ENCODE measurements around the gene SELL. TPM values are rescaled to one million over a fixed set of nuclear protein-coding genes. Genes with fewer than 3 reads are reported as not detected.
"Not testable (repeated sequence)": the region's sequence is repeated elsewhere in the genome, so short reads cannot be mapped to it uniquely, and the experiment has no call there.

SELL gene
- polyA plus RNA-seq, 1 donor: 2.6 TPM

- DNase-seq: no peak
Measured at GRCh38 chr1:169704797-169705196, 6.6 kb downstream of the SELL start.

DNA sequence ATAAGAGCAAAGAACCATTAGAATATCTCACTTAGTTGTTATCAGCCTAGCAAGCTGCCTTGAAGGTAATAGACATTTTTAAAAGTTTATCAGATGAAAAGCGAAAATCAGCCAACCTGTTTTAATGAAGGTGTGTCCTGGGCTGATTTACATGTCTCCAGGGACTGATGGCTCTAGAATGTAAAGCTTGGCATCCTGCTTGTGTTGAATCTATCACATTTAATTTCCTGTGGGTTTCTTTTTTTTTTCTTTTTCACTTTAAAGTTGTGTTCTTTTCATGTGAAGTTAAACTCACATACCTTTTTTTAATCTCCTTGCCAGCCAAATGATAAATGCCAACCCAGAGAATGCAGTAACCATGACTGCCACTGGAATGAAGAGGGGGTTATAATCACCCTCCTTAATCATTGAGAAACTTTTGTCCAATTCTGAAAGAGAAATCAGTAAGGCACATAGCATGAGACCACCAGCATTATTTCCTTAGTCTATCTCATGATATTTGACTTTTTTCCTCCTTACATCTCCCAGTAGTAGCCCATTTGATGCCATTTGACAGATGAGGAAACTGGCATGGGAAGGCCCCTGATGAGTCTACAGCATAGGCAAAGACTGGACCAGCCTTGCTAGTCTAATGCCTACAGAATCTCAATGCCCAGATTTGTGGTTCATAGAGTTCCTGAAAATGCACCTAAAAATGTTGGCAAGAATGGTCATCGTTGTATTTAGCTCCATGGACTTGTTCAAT, 10.0 kb downstream of the SELL start:
- DNase-seq: no peak

DNA sequence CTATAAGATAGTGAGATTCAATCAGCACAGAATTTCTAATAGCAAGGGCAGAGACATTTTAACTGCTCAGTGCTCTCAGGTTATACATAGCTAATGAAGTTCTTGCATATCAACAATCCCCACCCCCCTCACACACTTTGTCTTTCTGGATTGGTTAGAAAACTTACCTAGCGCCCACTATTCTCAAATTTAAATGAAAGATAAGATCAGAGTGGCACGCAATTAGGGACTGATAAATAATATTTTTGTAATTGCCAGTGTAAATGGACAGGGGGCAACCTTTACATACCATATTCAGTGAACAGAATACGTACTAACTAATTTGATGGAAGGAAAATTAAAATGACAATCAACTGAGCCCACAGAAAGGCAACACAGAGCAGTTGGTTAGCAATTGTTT, 11.7 kb downstream of the SELL start:
- DNase-seq: no peak

GRCh38 chr1:169698976-169699375, 12.4 kb downstream of the SELL start:
- no peak for DNase-seq

- no peak for DNase-seq
Measured at GRCh38 chr1:169697755-169698154, 13.7 kb downstream of the SELL start.

DNA sequence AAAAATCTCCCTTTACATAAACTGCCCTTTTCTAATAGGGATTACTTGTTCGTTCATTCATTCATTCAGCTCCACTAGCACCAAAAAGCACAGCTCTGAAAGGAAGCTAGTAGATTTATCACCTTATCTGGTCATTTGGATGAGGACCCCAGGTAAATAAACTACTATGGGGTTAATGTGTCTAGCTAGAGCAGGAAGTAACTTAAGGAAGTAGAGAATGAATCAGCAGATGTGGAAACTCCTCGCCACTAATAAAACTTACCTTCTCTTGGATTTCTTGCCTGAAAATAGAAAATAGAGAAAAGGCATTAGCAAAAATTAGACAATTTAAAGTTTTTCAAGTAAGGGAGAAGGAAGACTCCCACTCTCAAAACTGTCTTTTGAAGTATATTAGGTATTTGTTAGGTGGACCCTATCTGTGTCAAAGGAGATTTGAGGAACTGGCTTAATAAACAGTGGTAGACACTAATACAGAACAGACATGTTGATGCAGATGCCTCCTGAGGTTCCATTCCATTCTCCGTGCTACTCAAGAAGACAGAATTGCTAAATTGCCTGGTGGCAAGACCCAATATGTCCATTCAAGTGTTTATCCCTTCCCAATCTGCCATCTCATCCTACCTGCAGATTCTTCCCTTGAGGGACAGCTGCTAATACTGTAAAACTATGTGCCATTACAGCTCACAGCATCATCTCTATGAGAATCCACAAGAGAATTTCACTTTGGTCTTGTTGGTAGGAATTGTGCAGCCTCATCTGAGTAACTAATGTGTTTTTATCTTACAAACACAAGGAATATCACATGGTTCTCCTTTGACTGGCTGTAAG, 14.9 kb downstream of the SELL start:
- DNase-seq: no peak

- no peak for DNase-seq
Measured at GRCh38 chr1:169694304-169695075, 16.9 kb downstream of the SELL start.

GRCh38 chr1:169692756-169693460, 18.5 kb downstream of the SELL start:
- no peak for DNase-seq

DNA sequence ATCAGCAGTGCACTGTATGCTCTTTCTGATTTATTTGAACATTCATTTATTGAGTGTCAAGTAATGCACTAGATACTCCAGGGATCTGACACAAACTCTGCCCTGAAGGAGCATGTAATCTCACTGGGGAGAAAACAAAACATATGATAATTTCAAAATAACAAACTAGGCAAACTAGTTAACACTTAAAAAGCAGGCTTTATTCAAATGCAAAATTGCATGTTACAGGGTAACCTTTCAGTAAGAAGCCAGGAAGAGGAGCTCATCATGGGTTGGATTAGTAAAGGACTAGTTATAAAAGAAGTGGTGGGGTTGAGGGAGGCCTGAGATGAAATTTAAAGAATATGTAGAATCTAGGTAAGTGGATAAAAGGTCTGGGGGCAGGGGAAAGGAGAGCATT, 20.9 kb downstream of the SELL start:
- no peak for DNase-seq

GRCh38 chr1:169689395-169689794, 22.0 kb downstream of the SELL start:
- DNase-seq: no peak

- DNase-seq: not testable (repeated sequence)
Measured at GRCh38 chr1:169688377-169688776, 23.0 kb downstream of the SELL start.

- no peak for DNase-seq
Measured at GRCh38 chr1:169683661-169684060, 27.8 kb downstream of the SELL start.

- not testable (repeated sequence) for DNase-seq
Measured at GRCh38 chr1:169683168-169683567, 28.3 kb downstream of the SELL start.

GRCh38 chr1:169682071-169682470, 29.3 kb downstream of the SELL start:
- DNase-seq: no peak

DNA sequence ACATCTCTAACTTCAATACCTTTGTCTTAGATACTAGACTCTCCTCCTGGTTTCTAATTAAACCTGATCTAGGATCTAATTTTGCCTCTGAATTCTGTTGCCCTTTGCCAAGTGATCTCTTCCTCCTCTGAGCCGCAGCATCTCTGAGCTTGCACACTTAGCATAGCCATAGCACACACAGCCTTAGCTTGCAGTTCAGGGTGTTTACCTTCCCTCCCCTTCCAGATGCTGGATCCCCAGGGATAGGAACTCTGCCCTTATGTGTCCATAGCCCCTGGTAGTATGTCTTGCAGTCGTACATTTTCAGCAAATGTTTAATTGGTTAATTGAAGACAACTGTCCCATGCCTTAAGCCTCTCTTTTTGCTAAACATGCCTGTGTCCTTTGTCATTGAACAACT, 30.3 kb downstream of the SELL start:
- no peak for DNase-seq

GRCh38 chr1:169680377-169681019, 30.9 kb downstream of the SELL start:
- no peak for DNase-seq

DNA sequence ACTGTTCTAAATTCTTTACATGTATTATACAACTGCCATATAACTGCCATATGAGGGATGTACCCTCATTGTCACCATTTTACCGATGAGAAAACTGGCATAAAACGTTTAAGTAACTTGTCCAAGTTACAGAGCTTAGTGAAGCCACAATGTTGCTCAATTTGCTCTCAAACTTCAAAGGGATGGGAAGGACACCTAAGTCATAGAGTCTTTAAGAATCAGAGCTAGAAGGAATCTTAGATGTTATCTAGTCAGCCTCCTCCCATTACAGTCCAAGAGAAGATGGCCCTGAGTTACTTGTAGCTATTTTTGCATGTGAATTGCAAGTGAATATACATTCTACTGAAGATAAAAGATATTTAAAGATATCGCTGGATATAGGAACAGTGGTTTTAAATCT, 31.7 kb downstream of the SELL start:
- no peak for DNase-seq

- no peak for DNase-seq
Measured at GRCh38 chr1:169676001-169676400, 35.4 kb downstream of the SELL start.

GRCh38 chr1:169670836-169671235, 40.6 kb downstream of the SELL start:
- no peak for DNase-seq

DNA sequence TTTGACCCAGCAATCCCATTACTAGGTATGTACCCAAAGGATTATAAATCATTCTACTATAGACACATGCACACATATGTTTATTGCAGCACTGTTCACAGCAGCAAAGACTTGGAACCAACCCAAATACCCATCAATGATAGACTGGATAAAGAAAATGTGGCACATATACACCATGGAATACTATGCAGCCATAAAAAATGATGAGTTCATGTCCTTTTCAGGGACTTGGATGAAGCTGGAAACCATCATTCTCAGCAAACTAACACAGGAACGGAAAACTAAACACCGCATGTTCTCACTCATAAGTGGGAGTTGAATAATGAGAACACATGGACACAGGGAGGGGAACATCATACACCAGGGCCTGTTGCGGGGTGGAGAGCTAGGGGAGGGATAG, 41.2 kb downstream of the SELL start:
- DNase-seq: not testable (repeated sequence)

- not testable (repeated sequence) for DNase-seq
Measured at GRCh38 chr1:169667699-169668596, 43.5 kb downstream of the SELL start.
